DND-41 (cell line): ENCODE measurements around the gene GTF3C5.

Source experiments
- ATAC-seq: fragments of 200-7000 bp; cut with Tn5 transposase; 3 replicates; pipeline ENCODE4 v1.9.1; 2021; ENCODE audit warnings: low read depth; ENCODE audit not compliant: insufficient read depth
- DNase-seq: peaks from one replicate; pipeline ENCODE4 v3.0.0-alpha.2; 2020
- H2AFZ ChIP-seq: 2 replicates; pipeline ENCODE4 v1.6.0; 2012; ENCODE audit warnings: low read depth, low read length
- H3K27ac ChIP-seq: 2 replicates; pipeline ENCODE4 v1.5.1; 2012; ENCODE audit warnings: low read length, inconsistent platforms
- H3K27me3 ChIP-seq: fragments of 200-600 bp; sonication (generic); 2 replicates; pipeline ENCODE4 v1.6.0; 2012; ENCODE audit warnings: low read length, mild to moderate bottlenecking, inconsistent platforms; ENCODE audit not compliant: insufficient read depth, poor library complexity
- H3K36me3 ChIP-seq: 2 replicates; pipeline ENCODE4 v1.5.1; 2012; ENCODE audit warnings: low read length, inconsistent platforms; ENCODE audit not compliant: insufficient read depth
- H3K4me1 ChIP-seq: 2 replicates; pipeline ENCODE4 v1.5.1; 2012; ENCODE audit warnings: mild to moderate bottlenecking, low read length; ENCODE audit not compliant: insufficient read depth
- H3K4me2 ChIP-seq: 2 replicates; pipeline ENCODE4 v1.6.0; 2012; ENCODE audit warnings: mild to moderate bottlenecking, moderate library complexity, low read length, inconsistent platforms; ENCODE audit not compliant: insufficient read depth
- H3K4me3 ChIP-seq, 2 experiments: fragments of 200-600 bp in 1 of 2; shearing (Covaris generic) in 1 of 2; 2 replicates each; pipeline ENCODE4 v1.5.1; 2012 to 2016; ENCODE audit warnings: inconsistent platforms in 2 of 2, low read length in 2 of 2, mild to moderate bottlenecking in 2 of 2, low read depth in 1 of 2, moderate library complexity in 1 of 2
- H3K79me2 ChIP-seq: 2 replicates; pipeline ENCODE4 v1.6.0; 2012; ENCODE audit warnings: low read length, inconsistent platforms; ENCODE audit not compliant: insufficient read depth
- H3K9ac ChIP-seq: 2 replicates; pipeline ENCODE4 v1.6.0; 2012; ENCODE audit warnings: low read depth, mild to moderate bottlenecking, inconsistent platforms, low read length, moderate library complexity
- H3K9me3 ChIP-seq: 2 replicates; pipeline ENCODE4 v1.5.1; 2012; ENCODE audit warnings: low read length, moderate library complexity, mild to moderate bottlenecking, inconsistent platforms; ENCODE audit not compliant: insufficient read depth, severe bottlenecking
- H4K20me1 ChIP-seq: 2 replicates; pipeline ENCODE4 v1.6.0; 2012; ENCODE audit warnings: low read length; ENCODE audit not compliant: insufficient read depth
- CTCF ChIP-seq: IDR thresholded peaks from 2 replicates; pipeline ENCODE4 v1.5.1; 2012; ENCODE audit warnings: borderline replicate concordance, low read length, moderate library complexity, mild to moderate bottlenecking; ENCODE audit not compliant: poor library complexity, severe bottlenecking; ENCODE audit errors: extremely low read depth
- EZH2 ChIP-seq: IDR thresholded peaks from 3 replicates; pipeline ENCODE4 v1.6.1; 2012; ENCODE audit warnings: borderline replicate concordance, low read depth, mild to moderate bottlenecking, moderate library complexity, low read length, inconsistent platforms; ENCODE audit not compliant: severe bottlenecking

Gene GTF3C5

GRCh38 chr9:133054966-133055365, 24.2 kb downstream of the GTF3C5 start:
- no peaks in the 10 kb centered on the region for H3K4me1 ChIP-seq
- H3K36me3 ChIP-seq, result peaks cover 78% of the 10 kb centered on the region
- no peak for TF ChIP-seq CTCF
- no peak for TF ChIP-seq EZH2

GRCh38 chr9:133055788-133056420, 25.1 kb downstream of the GTF3C5 start:
- no peaks in the 10 kb centered on the region for H3K27me3 ChIP-seq
- TF ChIP-seq EZH2 (no peak), CTCF (no peak)
- H3K9ac ChIP-seq, result no peak overlapping the region
- no peaks in the 10 kb centered on the region for H3K4me1 ChIP-seq
- ATAC-seq, result no peak
- H3K36me3 ChIP-seq, result peaks cover 69% of the 10 kb centered on the region
- no peak for DNase-seq
- H2AFZ ChIP-seq, result no peak overlapping the region
- no peak overlapping the region for H3K4me3 ChIP-seq
- H3K79me2 ChIP-seq, result no peaks in the 10 kb centered on the region
- peaks cover 5% of the 10 kb centered on the region; the same call in 1 of the 2 replicates for H4K20me1 ChIP-seq
- no peak overlapping the region for H3K27ac ChIP-seq
- no peaks in the 10 kb centered on the region for H3K9me3 ChIP-seq
- H3K4me2 ChIP-seq, result no peak overlapping the region

More at GRCh38 chr9:133054966-133055365, 24.2 kb downstream of the GTF3C5 start:
- Histone ChIP-seq H3K4me3 (no peak overlapping the region), H2AFZ (no peak overlapping the region), H3K9me3 (no peaks in the 10 kb centered on the region), H3K9ac (no peak overlapping the region), H4K20me1 (peaks cover 5% of the 10 kb centered on the region; the same call in 1 of the 2 replicates), H3K4me2 (no peak overlapping the region), H3K27ac (no peak overlapping the region), H3K27me3 (no peaks in the 10 kb centered on the region), H3K79me2 (no peaks in the 10 kb centered on the region)
- no peak for DNase-seq
- no peak for ATAC-seq

- H3K4me1 ChIP-seq, result no peaks in the 10 kb centered on the region
- H3K9me3 ChIP-seq, result no peaks in the 10 kb centered on the region
- H4K20me1 ChIP-seq, result peaks cover 5% of the 10 kb centered on the region; the same call in 1 of the 2 replicates
- no peak overlapping the region for H3K27ac ChIP-seq
- DNase-seq, result no peak
- TF ChIP-seq CTCF (no peak), EZH2 (no peak)
- H3K9ac ChIP-seq, result no peak overlapping the region
- H3K4me3 ChIP-seq, result no peak overlapping the region
- H3K79me2 ChIP-seq, result no peaks in the 10 kb centered on the region
- no peak overlapping the region for H3K4me2 ChIP-seq
- no peak overlapping the region for H2AFZ ChIP-seq
- no peaks in the 10 kb centered on the region for H3K27me3 ChIP-seq
- ATAC-seq, result no peak
- peaks cover 63% of the 10 kb centered on the region for H3K36me3 ChIP-seq
These were observed 25.7 kb downstream of the GTF3C5 start for GRCh38 chr9:133056533-133056932.

GRCh38 chr9:133057006-133057405, 26.2 kb downstream of the GTF3C5 start:
- no peaks in the 10 kb centered on the region for H3K79me2 ChIP-seq
- H3K9me3 ChIP-seq, result no peaks in the 10 kb centered on the region
- no peaks in the 10 kb centered on the region for H3K4me1 ChIP-seq
- no peak overlapping the region for H2AFZ ChIP-seq
- 0 out of 2 replicates have a peak, but pooled peaks cover 2% of the 10 kb centered on the region for H4K20me1 ChIP-seq
- no peaks in the 10 kb centered on the region for H3K27me3 ChIP-seq
- no peak overlapping the region for H3K27ac ChIP-seq
- no peak overlapping the region for H3K4me2 ChIP-seq
- TF ChIP-seq EZH2, result no peak
- no peak overlapping the region for H3K9ac ChIP-seq
- ATAC-seq, result peak; percentile 73
- peaks cover 58% of the 10 kb centered on the region for H3K36me3 ChIP-seq
- DNase-seq, result peak; percentile 39
- no peak overlapping the region for H3K4me3 ChIP-seq
